Calu3 (cell line): ENCODE results near the gene STAG1. TPM values are rescaled to one million over a fixed set of nuclear protein-coding genes. Genes with fewer than 3 reads are reported as not detected.
"Not testable (repeated sequence)": the region's sequence is repeated elsewhere in the genome, so short reads cannot be mapped to it uniquely, and the experiment has no call there.

Experiments
- BruUV-seq: library from RNA; stranded (reverse); fragments of 400-500 nt; replicated peaks from 2 replicates; lab custom pipeline; 2021; lab: Mats Ljungman, UMichigan
- CTCF ChIA-PET: fragments of 300-600 bp; sonication (Branson Sonifier 250); formaldehyde crosslinking; loops from one replicate; lab custom pipeline; 2022; ENCODE audit warnings: antibody characterized with exemption; lab: Charles Lee
- DNase-seq: peaks from one replicate; pipeline ENCODE4 v3.0.0; 2022
- H3K27ac Mint-ChIP-seq: one replicate; pipeline ENCODE4 v1.8.0; 2022; ENCODE audit warnings: mixed read lengths; ENCODE audit not compliant: unreplicated experiment
- H3K27me3 Mint-ChIP-seq: one replicate; pipeline ENCODE4 v1.8.0; 2022; ENCODE audit warnings: mixed read lengths; ENCODE audit not compliant: unreplicated experiment
- H3K36me3 Mint-ChIP-seq: one replicate; pipeline ENCODE4 v1.8.0; 2022; ENCODE audit warnings: mild to moderate bottlenecking, moderate library complexity, mixed read lengths; ENCODE audit not compliant: insufficient read depth, unreplicated experiment
- H3K4me1 Mint-ChIP-seq: one replicate; pipeline ENCODE4 v1.8.0; 2022; ENCODE audit warnings: mild to moderate bottlenecking, low read depth, mixed read lengths; ENCODE audit not compliant: unreplicated experiment
- H3K4me3 Mint-ChIP-seq: one replicate; pipeline ENCODE4 v1.8.0; 2022; ENCODE audit warnings: mild to moderate bottlenecking, low read depth, moderate library complexity, mixed read lengths; ENCODE audit not compliant: unreplicated experiment
- H3K9me3 Mint-ChIP-seq: one replicate; pipeline ENCODE4 v1.8.0; 2022; ENCODE audit warnings: low read depth, mixed read lengths; ENCODE audit not compliant: unreplicated experiment
- intact Hi-C: fragments of 100-400 bp; cut with micrococcal nuclease; formaldehyde crosslinking; loops from one replicate; pipeline ENCODE4 v1.10.0; 2022; ENCODE audit not compliant: unreplicated experiment
- total RNA-seq: library from RNA; stranded (reverse); gene quantifications from 2 replicates; pipeline ENCODE4 v1.2.3, GENCODE V29; 2022
- TF ChIP-seq, protein P1 (sequence below): fragments of 200-600 bp; IDR thresholded peaks from one replicate; pipeline ENCODE4 v1.8.0; 2022; ENCODE audit warnings: antibody characterized with exemption; ENCODE audit not compliant: unreplicated experiment

STAG1 gene
- total RNA-seq, 1 experiment from 2014 or later: 39.3 TPM

- peak; percentile 91 for DNase-seq
- H3K4me3 Mint-ChIP-seq: no peak overlapping the region
- peak overlapping the region; percentile 12 for H3K27ac Mint-ChIP-seq
- no peaks in the 10 kb centered on the region for H3K27me3 Mint-ChIP-seq
- CTCF ChIA-PET: no interaction called here
- intact Hi-C loops: no loop called here
- H3K4me1 Mint-ChIP-seq: peaks cover 15% of the 10 kb centered on the region
- TF ChIP-seq, protein P1, sequence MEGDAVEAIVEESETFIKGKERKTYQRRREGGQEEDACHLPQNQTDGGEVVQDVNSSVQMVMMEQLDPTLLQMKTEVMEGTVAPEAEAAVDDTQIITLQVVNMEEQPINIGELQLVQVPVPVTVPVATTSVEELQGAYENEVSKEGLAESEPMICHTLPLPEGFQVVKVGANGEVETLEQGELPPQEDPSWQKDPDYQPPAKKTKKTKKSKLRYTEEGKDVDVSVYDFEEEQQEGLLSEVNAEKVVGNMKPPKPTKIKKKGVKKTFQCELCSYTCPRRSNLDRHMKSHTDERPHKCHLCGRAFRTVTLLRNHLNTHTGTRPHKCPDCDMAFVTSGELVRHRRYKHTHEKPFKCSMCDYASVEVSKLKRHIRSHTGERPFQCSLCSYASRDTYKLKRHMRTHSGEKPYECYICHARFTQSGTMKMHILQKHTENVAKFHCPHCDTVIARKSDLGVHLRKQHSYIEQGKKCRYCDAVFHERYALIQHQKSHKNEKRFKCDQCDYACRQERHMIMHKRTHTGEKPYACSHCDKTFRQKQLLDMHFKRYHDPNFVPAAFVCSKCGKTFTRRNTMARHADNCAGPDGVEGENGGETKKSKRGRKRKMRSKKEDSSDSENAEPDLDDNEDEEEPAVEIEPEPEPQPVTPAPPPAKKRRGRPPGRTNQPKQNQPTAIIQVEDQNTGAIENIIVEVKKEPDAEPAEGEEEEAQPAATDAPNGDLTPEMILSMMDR: no peak
- peaks cover 6% of the 10 kb centered on the region for H3K36me3 Mint-ChIP-seq
- BruUV-seq: no TSS peak
- no peaks in the 10 kb centered on the region for H3K9me3 Mint-ChIP-seq
Measured at GRCh38 chr3:136343873-136344555, 408.2 kb downstream of the STAG1 start.

DNA sequence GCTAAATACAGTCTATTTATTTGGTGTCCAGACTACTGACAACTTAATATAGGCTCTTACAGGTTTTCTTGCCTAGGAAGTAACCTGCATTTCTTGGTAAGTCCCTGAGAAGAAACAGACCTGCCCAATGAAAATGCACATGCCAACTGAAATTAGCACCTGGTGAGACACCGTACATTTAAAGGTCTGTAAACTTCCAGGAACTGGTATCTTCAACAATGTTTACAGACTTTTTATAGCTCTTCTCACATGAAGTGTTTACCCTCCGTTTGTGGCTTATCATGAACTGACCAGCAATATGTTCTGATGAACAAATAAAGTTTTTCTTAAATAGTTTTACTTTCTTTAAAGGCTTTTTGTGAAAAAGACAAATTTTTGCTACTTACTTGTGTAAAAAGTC is 408.7 kb downstream of the STAG1 start:
- H3K36me3 Mint-ChIP-seq: peaks cover 9% of the 10 kb centered on the region
- CTCF ChIA-PET: interaction anchor here (1.0 kb wide), 1 partner anchor 409 kb away, joined by 3 read pairs; the partner anchor contains the start of gene STAG1
- H3K27ac Mint-ChIP-seq: peak overlapping the region; percentile 12
- DNase-seq: no peak
- no peaks in the 10 kb centered on the region for H3K9me3 Mint-ChIP-seq
- BruUV-seq: no TSS peak
- intact Hi-C loops: no loop called here
- TF ChIP-seq, protein P1: no peak
- no peak overlapping the region for H3K4me3 Mint-ChIP-seq
- H3K4me1 Mint-ChIP-seq: peaks cover 15% of the 10 kb centered on the region
- no peaks in the 10 kb centered on the region for H3K27me3 Mint-ChIP-seq

- intact Hi-C loops: no loop called here
- H3K9me3 Mint-ChIP-seq: no peaks in the 10 kb centered on the region
- BruUV-seq: no TSS peak
- H3K4me3 Mint-ChIP-seq: no peak overlapping the region
- no peaks in the 10 kb centered on the region for H3K4me1 Mint-ChIP-seq
- peaks cover 37% of the 10 kb centered on the region for H3K36me3 Mint-ChIP-seq
- TF ChIP-seq, protein P1: no peak
- CTCF ChIA-PET: no interaction called here
- no peak overlapping the region for H3K27ac Mint-ChIP-seq
- no peak for DNase-seq
- H3K27me3 Mint-ChIP-seq: no peaks in the 10 kb centered on the region
Measured at GRCh38 chr3:136336329-136337100, 415.7 kb downstream of the STAG1 start.

DNA sequence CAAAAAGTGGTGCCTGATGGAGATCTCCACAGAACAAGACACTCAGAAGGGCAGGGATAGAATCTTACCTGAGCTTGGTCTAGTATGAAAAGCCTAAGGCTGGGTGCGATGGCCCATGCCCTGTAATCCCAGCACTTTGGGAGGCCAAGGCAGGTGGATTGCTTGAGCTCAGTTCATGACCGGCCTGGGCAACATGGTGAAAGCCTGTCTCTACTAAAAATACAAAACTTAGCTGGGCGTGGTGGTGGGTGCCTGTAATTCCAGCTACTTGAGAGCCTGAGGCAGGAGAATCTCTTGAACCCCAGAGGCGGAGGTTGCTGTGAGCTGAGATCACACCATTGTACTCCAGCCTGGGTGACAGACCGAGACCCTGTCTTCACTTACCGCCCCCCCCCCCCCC is 417.5 kb downstream of the STAG1 start:
- BruUV-seq, H3K27me3 Mint-ChIP-seq, intact Hi-C loops, H3K4me3 Mint-ChIP-seq, H3K9me3 Mint-ChIP-seq, H3K4me1 Mint-ChIP-seq, DNase-seq, H3K27ac Mint-ChIP-seq: not testable (repeated sequence)
- CTCF ChIA-PET: interaction anchor here (0.5 to 0.6 kb wide), 3 partner anchors 17 to 446 kb away, joined by 3 read pairs; no protein-coding TSS in a partner anchor
- H3K36me3 Mint-ChIP-seq: peaks cover 31% of the 10 kb centered on the region
